Activated T-cell treated with anti-CD3 and anti-CD28 coated beads, Interleukin-2, amount 50 U/mL, for 24 hours (primary cell): ENCODE measurements around the gene CACNG5.

Experiments
- DNase-seq: peaks from one replicate; pipeline ENCODE4 v3.0.0-alpha.2; 2020
- H3K27ac Mint-ChIP-seq: 2 replicates; pipeline ENCODE4 v1.8.0; 2020; ENCODE audit warnings: mild to moderate bottlenecking, mixed read lengths
- H3K27me3 Mint-ChIP-seq: 2 replicates; pipeline ENCODE4 v1.8.0; 2020; ENCODE audit warnings: mixed read lengths
- H3K36me3 Mint-ChIP-seq: 2 replicates; pipeline ENCODE4 v1.8.0; 2020; ENCODE audit warnings: low read depth, mixed read lengths
- H3K4me1 Mint-ChIP-seq: 2 replicates; pipeline ENCODE4 v1.8.0; 2020; ENCODE audit warnings: low read depth, mixed read lengths
- H3K4me3 Mint-ChIP-seq: 2 replicates; pipeline ENCODE4 v1.8.0; 2020; ENCODE audit warnings: mild to moderate bottlenecking, moderate library complexity, mixed read lengths
- H3K9me3 Mint-ChIP-seq: 2 replicates; pipeline ENCODE4 v1.8.0; 2020; ENCODE audit warnings: mixed read lengths

CACNG5 gene, protein sequence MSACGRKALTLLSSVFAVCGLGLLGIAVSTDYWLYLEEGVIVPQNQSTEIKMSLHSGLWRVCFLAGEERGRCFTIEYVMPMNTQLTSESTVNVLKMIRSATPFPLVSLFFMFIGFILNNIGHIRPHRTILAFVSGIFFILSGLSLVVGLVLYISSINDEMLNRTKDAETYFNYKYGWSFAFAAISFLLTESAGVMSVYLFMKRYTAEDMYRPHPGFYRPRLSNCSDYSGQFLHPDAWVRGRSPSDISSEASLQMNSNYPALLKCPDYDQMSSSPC

DNA sequence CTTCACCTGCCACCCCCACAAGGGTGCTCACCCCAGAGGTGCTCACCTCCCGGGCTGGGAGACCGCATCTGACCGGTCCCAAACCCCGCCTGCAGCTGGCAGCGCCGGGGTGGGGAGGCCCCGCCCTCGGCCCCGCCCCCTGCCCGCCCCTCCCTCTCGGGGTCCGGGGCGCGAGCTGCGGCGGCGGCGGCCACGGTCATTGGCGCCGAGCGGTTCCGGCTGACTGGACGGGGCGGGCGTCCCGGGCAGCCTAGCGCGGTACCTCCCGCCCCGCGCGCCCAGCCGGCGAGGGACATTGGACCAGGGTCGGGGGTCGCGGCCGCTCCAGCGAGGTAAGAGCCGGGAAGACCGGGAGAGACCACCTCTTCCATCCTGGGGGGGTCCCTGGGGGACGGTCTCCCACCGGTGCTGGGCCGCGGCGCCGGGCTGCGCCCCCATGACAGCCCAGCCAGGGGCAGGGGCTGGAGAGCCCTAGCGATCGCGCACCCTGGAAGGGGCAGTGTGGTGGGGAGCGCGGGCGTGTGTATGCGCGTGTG lies at the start of gene CACNG5:
Gene CACNG5 (plus strand): TSS at position 199 of the 536 bp plus-strand sequence. CDS start 42,216 bp downstream, outside the sequence.
- no peak within 1 kb of the TSS for H3K4me3 Mint-ChIP-seq
- H3K4me1 Mint-ChIP-seq, result peaks cover 2% of the 10 kb centered on the region
- no peaks in the 10 kb centered on the region for H3K36me3 Mint-ChIP-seq
- no peak for DNase-seq
- peaks cover 67% of the 10 kb centered on the region for H3K27me3 Mint-ChIP-seq
- H3K27ac Mint-ChIP-seq, result no peak within 1 kb of the TSS
- no peaks in the 10 kb centered on the region for H3K9me3 Mint-ChIP-seq

DNA sequence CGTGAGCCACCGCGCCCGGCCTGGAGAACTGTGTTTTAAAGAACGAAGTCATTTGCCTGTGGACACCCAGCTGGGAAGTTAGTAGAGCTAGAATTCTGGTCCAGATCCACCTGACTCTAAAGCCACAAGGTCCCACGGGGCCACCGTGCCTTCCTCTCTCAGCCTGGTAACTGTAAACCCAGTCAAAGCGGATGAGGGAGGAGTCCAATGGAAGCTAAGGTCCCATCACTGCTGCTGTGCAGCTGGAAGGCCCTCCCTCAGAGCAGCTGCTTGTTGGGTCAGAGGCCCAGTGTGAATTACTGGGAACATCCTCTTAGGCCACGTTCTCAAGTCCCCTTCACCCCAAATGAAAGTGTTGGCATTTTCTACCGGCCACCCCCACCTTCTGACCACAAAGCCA lies 48.8 kb upstream of the CACNG5 start:
- no peaks in the 10 kb centered on the region for H3K27me3 Mint-ChIP-seq
- peaks cover 4% of the 10 kb centered on the region for H3K4me1 Mint-ChIP-seq
- H3K9me3 Mint-ChIP-seq, result no peaks in the 10 kb centered on the region
- no peak for DNase-seq
- H3K4me3 Mint-ChIP-seq, result no peak overlapping the region
- no peak overlapping the region for H3K27ac Mint-ChIP-seq
- peaks cover 81% of the 10 kb centered on the region for H3K36me3 Mint-ChIP-seq

DNA sequence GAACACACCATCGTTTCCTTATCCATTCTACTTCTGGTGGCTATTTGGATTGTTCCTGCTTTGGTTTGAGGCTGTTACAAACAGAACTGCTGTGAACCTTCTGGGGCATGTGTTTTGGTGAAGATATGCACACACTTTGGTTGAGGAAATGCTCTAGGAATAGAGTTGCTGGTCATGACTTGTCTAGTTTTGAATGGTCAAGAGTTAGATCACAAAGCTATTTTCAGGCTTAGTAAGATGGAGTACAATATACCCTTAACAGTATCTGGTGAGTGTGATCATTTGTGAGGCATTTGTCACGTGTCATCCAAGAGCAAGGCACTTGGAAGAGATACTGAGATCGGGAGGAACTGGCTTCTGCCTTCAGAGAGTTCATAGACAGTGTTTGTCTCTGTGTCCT lies 47.0 kb upstream of the CACNG5 start:
- H3K4me3 Mint-ChIP-seq, result no peak overlapping the region
- no peaks in the 10 kb centered on the region for H3K27me3 Mint-ChIP-seq
- no peaks in the 10 kb centered on the region for H3K9me3 Mint-ChIP-seq
- peak overlapping the region; percentile 6 for H3K27ac Mint-ChIP-seq
- peaks cover 6% of the 10 kb centered on the region for H3K4me1 Mint-ChIP-seq
- peaks cover 85% of the 10 kb centered on the region for H3K36me3 Mint-ChIP-seq
- DNase-seq, result no peak

DNA sequence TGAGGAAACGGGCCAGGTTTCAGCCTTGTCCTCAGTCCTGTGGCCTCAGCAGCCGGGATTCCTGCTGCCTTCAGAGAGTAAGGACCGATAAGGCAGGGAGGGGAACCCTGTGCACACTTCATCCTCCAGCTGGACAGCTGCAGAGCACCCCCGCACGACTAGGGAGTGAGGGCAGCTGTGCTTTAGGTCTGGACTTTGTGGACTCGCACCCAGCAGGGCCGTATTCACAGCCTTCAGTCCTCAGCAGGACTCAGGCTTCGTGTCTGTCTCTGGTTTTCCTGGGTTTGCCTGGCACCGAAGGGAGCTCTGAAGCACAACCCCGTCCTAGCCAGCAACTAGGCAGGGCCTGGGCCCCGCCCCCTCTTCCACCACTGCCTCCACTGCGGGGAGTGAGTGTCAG lies 45.8 kb upstream of the CACNG5 start:
- Mint-ChIP-seq H3K27ac (no peak overlapping the region), H3K27me3 (no peaks in the 10 kb centered on the region), H3K36me3 (peaks cover 86% of the 10 kb centered on the region), H3K9me3 (no peaks in the 10 kb centered on the region), H3K4me1 (peaks cover 6% of the 10 kb centered on the region), H3K4me3 (no peak overlapping the region)
- DNase-seq, result no peak

DNA sequence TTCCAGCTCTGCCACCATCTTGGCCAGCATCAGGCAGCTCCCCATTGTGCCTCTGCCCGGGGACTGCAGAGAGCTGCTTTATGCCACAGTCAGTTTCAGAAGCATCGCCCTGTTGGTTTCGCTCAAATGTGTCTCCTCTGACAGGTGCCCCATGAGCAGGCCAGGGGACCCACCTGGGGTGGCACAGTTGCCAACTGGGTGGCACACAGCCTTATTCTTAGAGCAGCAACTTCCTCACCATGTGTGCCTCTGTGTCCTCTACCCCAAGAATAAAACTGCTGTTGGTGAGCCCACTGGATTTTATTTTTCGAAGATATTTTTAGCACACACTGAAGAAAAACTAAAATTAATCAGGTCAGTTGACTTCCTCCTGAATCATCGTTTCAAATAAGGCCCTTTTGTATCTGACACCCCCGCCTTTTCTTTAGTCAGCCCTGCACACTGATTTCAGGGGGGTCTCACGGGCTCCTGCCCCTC lies 44.9 kb upstream of the CACNG5 start:
- Mint-ChIP-seq H3K36me3 (peaks cover 87% of the 10 kb centered on the region), H3K4me3 (no peak overlapping the region), H3K9me3 (no peaks in the 10 kb centered on the region), H3K27ac (no peak overlapping the region), H3K4me1 (peaks cover 6% of the 10 kb centered on the region), H3K27me3 (no peaks in the 10 kb centered on the region)
- no peak for DNase-seq

DNA sequence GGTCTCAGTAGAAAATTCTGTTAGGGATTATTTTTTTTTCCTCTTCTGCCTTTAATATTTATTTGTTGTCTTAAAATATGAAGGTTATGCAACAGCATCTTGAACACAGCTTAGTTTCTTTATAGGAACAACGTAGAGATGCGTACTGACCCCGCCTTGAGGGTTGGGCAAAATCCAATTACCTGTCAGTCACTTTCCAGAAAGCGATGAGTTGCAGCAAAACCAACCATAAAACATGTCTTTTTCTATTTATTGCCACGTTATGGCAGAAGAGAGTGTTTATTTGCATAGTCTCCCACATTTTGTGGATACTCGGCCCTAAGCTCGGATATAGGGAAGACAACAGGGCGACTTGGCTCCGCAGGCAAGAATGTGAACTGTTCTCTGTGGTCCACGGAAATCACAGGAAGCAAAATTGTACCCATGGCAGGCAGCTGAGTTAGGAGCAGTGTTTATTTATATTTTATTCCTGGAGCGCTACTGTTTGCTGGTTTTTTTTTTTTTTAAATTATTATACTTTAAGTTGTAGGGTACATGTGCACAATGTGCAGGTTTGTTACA lies 44.3 kb upstream of the CACNG5 start:
- H3K27me3 Mint-ChIP-seq, result no peaks in the 10 kb centered on the region
- H3K4me3 Mint-ChIP-seq, result no peak overlapping the region
- DNase-seq, result no peak
- H3K36me3 Mint-ChIP-seq, result peaks cover 89% of the 10 kb centered on the region
- H3K9me3 Mint-ChIP-seq, result no peaks in the 10 kb centered on the region
- H3K27ac Mint-ChIP-seq, result no peak overlapping the region
- peaks cover 6% of the 10 kb centered on the region for H3K4me1 Mint-ChIP-seq

DNA sequence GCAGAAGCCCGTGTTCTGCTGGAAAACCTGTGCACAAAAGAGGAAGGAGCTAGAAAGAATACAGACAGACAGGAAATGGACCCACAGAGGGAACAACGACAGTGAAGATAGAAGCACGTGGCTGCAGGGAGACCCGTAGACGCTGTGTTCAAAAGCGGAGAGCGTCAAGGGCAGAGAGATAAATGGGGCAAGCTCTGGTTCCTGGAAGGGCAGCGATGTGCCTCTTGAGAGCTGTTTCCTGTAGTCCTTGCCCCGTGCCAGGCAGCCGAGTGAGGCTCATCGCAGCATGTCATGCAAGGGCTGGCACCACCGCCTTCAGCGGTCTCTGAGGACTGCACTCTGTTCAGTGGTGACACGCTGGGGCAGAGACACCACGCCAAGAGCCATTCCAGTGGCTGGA lies 43.6 kb upstream of the CACNG5 start:
- Mint-ChIP-seq H3K36me3 (peaks cover 92% of the 10 kb centered on the region), H3K27me3 (no peaks in the 10 kb centered on the region), H3K4me3 (no peak overlapping the region), H3K4me1 (peaks cover 6% of the 10 kb centered on the region), H3K27ac (peak overlapping the region; percentile 23), H3K9me3 (no peaks in the 10 kb centered on the region)
- no peak for DNase-seq

DNA sequence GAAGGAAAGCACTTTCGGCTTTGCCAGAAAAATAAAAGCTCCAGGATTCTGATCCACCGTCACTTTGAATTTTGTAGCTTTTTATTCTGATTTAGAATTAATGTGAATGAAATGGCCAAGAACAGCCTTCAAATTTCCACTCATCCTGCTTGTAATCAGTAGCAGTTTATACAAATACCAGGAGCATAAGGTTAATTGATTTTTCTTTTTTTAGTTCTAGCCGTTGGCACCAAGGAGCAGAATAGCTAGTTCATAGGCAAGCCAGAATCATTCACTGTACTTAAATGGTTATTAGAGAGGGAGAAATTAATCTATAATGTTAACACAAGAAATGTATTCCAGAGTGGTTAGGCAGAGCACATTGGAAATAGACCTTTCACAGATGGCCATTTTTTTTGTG lies 41.1 kb upstream of the CACNG5 start:
- DNase-seq, result no peak
- no peaks in the 10 kb centered on the region for H3K27me3 Mint-ChIP-seq
- H3K9me3 Mint-ChIP-seq, result no peaks in the 10 kb centered on the region
- peaks cover 85% of the 10 kb centered on the region for H3K36me3 Mint-ChIP-seq
- no peak overlapping the region for H3K4me3 Mint-ChIP-seq
- peaks cover 6% of the 10 kb centered on the region for H3K4me1 Mint-ChIP-seq
- H3K27ac Mint-ChIP-seq, result no peak overlapping the region

DNA sequence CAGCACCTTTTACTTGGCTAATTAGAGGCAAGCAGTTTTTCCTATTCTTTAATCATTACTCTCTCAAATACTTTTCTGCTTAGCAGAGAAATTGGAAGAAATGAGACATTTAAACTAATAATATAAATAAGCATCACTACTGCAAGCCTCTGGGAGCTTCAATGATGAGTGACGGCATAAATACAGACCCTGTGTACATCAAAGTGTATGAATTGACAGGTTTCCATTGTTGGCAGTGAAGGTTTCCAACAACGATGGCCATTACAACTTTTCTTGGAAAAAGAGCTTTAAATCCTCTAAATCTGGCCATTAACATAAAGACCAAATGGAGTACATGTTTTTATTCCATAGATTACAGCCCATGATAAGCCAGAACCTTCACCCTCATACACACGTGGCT lies 39.4 kb upstream of the CACNG5 start:
- DNase-seq, result no peak
- H3K36me3 Mint-ChIP-seq, result peaks cover 79% of the 10 kb centered on the region
- no peaks in the 10 kb centered on the region for H3K27me3 Mint-ChIP-seq
- peaks cover 4% of the 10 kb centered on the region for H3K4me1 Mint-ChIP-seq
- H3K4me3 Mint-ChIP-seq, result no peak overlapping the region
- H3K9me3 Mint-ChIP-seq, result no peaks in the 10 kb centered on the region
- H3K27ac Mint-ChIP-seq, result no peak overlapping the region

DNA sequence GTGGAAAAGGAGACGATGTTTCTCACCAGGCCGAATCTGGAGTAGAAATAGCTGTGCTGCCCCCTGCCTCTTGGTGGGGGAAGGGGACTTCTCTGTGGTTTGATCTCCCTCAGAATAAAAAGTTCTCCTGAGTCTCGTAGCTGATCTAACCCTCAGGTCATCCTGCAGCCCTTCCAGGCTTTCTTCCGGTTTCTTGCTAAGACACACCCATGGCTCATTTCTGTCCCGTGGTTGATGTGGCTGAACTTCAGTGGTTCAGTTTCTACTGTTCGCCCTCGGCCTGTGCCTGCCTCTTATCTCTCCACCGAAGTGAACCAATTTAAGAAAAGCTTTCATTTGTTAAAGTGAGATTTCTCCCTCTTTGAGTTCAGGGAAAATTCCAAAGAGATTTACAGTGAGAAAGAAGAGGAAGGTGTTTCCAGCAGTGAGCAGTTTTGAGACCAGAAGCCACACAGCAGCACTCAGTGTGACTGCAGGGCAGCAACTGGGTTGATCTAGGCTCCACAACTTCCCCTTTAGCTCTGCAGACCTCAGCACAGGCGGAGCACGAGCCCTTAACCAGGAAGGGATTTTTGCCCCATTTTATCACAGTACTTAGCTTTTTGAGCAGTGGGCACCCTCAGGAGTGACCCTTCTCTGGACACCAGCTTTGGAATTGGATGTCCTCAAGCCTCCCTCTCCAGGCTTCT lies 34.9 kb upstream of the CACNG5 start:
- no peak for DNase-seq
- no peaks in the 10 kb centered on the region for H3K27me3 Mint-ChIP-seq
- peak overlapping the region; percentile 30 for H3K27ac Mint-ChIP-seq
- no peak overlapping the region for H3K4me3 Mint-ChIP-seq
- no peaks in the 10 kb centered on the region for H3K9me3 Mint-ChIP-seq
- peaks cover 6% of the 10 kb centered on the region for H3K4me1 Mint-ChIP-seq
- peaks cover 77% of the 10 kb centered on the region for H3K36me3 Mint-ChIP-seq

DNA sequence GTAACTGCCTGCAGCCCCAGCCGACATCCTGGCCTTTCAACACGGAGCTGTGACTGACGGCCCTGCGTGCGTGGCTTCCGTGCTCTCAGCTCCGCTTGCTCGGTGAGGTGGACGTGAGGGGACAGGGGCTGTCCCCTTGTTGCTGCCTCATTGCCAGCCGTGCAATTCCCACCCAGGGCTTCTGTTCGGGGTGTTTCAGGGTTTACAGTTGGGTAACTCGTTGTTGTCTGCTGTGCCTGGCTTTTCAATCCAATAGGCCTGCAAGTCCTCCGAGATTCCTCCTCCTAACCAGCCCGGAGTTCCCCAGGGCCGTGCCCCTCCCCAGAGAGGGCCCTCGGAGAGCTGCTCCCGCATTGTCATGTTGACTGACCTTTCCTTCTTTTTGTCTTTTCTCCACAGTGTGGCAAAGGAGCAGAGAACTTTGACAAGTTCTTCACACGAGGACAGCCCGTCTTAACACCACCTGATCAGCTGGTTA lies 31.4 kb upstream of the CACNG5 start:
- no peak overlapping the region for H3K4me3 Mint-ChIP-seq
- no peak overlapping the region for H3K27ac Mint-ChIP-seq
- H3K36me3 Mint-ChIP-seq, result peaks cover 76% of the 10 kb centered on the region
- no peaks in the 10 kb centered on the region for H3K9me3 Mint-ChIP-seq
- peaks cover 27% of the 10 kb centered on the region for H3K4me1 Mint-ChIP-seq
- H3K27me3 Mint-ChIP-seq, result no peaks in the 10 kb centered on the region
- no peak for DNase-seq

DNA sequence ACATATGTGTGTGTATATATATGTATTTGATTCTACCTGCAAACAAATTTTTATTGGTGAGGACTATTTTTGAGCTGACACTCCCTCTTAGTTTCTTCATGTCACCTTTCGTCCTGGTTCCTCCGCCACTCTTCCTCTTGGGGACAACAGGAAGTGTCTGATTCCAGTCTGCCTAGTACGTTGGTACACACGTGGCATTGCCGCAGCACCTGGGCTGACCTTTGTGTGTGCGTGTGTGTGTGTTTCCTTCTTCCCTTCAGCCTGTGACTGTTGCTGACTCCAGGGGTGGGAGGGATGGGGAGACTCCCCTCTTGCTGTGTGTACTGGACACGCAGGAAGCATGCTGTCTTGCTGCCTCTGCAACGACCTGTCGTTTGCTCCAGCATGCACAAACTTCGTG lies 29.4 kb upstream of the CACNG5 start:
- H3K4me3 Mint-ChIP-seq, result no peak overlapping the region
- DNase-seq, result no peak
- H3K9me3 Mint-ChIP-seq, result no peaks in the 10 kb centered on the region
- peaks cover 27% of the 10 kb centered on the region for H3K4me1 Mint-ChIP-seq
- H3K27ac Mint-ChIP-seq, result no peak overlapping the region
- H3K27me3 Mint-ChIP-seq, result no peaks in the 10 kb centered on the region
- H3K36me3 Mint-ChIP-seq, result peaks cover 72% of the 10 kb centered on the region

DNA sequence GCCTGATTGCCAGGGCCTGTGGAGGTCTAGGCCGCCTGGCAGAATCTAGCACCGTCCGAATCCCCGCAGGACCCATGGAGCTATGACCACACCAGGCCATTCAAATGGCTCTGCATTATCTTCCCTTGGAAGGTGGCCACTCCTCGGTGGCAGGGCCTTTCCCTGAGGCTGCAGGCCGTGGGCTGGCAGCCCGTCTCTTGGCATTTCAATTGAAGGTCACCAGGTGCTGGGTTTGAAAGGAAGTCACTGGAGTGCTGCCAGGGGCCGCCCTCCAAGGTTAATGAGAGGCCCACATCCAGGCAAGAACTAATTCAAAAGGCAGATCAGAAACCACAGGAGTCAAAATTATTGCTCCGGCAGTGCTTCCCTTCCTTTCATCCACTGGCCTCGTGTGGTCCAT lies 27.7 kb upstream of the CACNG5 start:
- Mint-ChIP-seq H3K27ac (peak overlapping the region; percentile 33), H3K4me3 (no peak overlapping the region)
- no peak for DNase-seq

DNA sequence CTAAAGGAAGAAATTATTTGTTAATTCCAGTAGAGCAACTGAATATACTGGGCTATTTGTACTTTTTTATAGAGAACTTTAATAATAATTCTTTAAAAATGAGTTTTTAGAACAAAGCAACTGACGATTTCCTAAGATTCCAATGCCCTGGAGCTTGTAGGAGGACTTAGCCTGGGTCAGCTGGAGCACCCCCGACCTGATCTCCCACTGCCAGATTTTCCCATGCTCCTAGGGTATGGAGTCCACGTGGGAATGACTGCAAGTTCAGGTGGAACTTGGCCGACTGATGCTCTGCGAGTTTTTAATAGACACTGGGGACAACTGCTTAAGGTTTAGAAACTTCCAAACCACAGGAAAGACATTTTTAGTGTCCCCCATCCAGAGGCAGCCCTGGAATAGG lies 25.5 kb upstream of the CACNG5 start:
- H3K4me3 Mint-ChIP-seq, result no peak overlapping the region
- H3K27ac Mint-ChIP-seq, result no peak overlapping the region
- DNase-seq, result no peak
- H3K9me3 Mint-ChIP-seq, result no peaks in the 10 kb centered on the region
- peaks cover 27% of the 10 kb centered on the region for H3K4me1 Mint-ChIP-seq
- H3K36me3 Mint-ChIP-seq, result peaks cover 41% of the 10 kb centered on the region
- peaks cover 4% of the 10 kb centered on the region for H3K27me3 Mint-ChIP-seq

More for the DNA sequence above, 27.7 kb upstream of the CACNG5 start:
- Mint-ChIP-seq H3K27me3 (no peaks in the 10 kb centered on the region), H3K9me3 (no peaks in the 10 kb centered on the region), H3K36me3 (peaks cover 59% of the 10 kb centered on the region), H3K4me1 (peaks cover 27% of the 10 kb centered on the region)
